ENCODE measurements around the gene UTP11. TPM values are rescaled to one million over a fixed set of nuclear protein-coding genes. Genes with fewer than 3 reads are reported as not detected.
A peak's percentile ranks its signal among the peaks of the same experiment; 100 is the strongest.
"Not testable (repeated sequence)": the region's sequence is repeated elsewhere in the genome, so short reads cannot be mapped to it uniquely, and the experiment has no call there.

Gene UTP11
- total RNA-seq, 4 donors from 2014 or later: 32.1 to 48.5 (median 39.5) TPM

DNA sequence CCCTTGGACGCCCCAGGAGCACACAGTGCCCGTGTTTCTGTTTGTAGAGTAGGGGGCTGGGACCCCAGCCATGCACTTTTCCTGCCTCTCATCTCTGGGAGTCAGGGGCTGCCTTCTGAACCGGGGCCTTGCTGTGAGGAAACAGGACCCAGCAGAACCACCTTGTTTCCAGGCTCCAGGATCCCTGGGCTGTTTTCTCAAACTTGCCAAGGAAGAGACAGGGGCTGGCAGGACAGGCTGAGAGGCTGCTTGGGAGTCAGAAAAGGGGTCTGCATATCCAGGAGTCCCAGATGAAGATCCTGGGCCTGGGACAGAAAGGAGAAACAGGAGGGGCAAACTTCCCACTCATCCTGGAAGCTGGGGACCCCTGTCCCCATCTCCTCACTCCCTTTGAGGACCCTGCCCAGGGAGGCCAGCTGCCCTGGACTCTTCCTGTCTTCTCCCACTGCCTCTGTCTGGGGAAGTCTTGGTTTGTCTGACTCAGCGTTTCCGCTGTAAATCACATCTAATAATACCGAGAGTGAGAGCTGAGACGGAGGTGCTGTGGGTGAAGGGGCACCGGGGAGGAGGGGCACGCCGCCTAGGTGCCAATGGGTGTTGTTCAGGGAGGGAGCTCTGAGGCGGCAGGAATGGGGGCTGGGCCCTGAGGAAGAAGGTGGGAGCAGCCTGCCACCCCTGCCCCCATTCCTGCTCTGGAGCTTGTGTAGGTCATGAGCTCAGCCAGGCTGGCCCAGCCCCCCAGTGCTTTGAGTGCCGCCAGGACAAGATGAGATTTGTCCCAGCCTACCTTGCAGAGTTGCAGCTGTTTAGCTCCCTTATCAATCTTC lies 17.4 kb downstream of the UTP11 start:
- no peaks in the 10 kb centered on the region for H3K27me3 ChIP-seq
- no peak overlapping the region for H3K4me3 ChIP-seq

DNA sequence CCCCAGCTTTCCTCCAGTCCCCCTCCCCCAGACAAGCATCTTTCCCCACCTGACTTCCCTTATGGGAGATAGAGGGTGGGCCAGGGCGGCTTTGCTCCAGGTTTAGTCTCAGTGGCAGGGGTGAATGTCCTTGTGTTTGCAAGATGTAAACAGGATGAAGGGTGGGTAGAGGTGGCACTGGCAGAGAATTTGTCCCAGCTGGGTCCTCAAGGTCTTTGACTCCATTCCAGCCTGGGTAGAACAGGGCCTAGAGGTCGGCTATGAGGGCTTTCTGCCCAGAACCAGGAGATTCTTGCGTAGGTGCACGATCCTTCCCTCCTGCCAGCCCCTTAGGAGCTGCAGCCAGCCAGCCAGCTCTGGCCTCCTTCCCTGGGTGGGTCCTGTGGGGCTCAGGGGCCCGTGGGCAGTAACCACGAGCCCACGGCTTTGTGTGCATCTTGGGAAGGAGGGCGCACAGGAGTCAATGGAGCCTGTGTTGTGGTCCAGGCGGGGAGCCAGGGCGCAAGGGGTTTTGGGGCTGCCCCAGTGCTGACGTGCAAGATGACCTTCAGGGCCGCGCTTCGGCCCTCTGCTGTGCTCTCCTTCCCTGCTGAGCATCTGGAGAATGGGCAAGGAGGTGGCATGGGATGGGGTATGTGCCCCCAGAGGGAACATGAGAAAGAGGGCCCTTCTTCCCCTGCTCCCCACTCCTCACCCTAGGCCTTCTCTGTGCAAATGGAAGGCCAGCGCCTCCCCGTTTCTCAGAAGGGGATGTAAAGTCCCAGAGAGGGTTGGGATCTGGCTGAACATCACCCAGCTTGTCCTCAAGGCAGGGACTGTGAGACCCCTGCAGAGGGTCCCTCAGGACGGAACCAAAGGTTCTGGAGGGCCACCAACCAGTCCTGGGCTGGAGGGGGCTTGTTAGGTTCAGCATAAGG lies 18.3 kb downstream of the UTP11 start:
- Histone ChIP-seq H3K4me3 (no peak overlapping the region), H3K9me3 (no peaks in the 10 kb centered on the region), H3K4me1 (peaks cover 55% of the 10 kb centered on the region), H3K27ac (peak overlapping the region; percentile 40), H3K36me3 (peaks cover 3% of the 10 kb centered on the region), H3K27me3 (no peaks in the 10 kb centered on the region)
- 79% methylated on average over 4 of the region's 17 CpGs for WGBS
- no peak for DNase-seq (ENCODE audit: low spot score in 2 of 2)
- TF ChIP-seq CTCF (IDR thresholded peaks at IDR 0.05) (no peak), EP300 (IDR thresholded peaks at IDR 0.05) (no peak), POLR2AphosphoS5 (IDR thresholded peaks at IDR 0.05) (no peak), POLR2A (IDR thresholded peaks at IDR 0.05) (no peak)

More for the DNA sequence above, 17.4 kb downstream of the UTP11 start:
- H3K4me1 ChIP-seq: peaks cover 62% of the 10 kb centered on the region
- H3K27ac ChIP-seq: peak overlapping the region; percentile 40
- WGBS: 14% methylated on average over 11 of the region's 12 CpGs
- no peak for DNase-seq (ENCODE audit: low spot score in 2 of 2)
- H3K9me3 ChIP-seq: no peaks in the 10 kb centered on the region
- peaks cover 12% of the 10 kb centered on the region for H3K36me3 ChIP-seq
- TF ChIP-seq POLR2A (IDR thresholded peaks at IDR 0.05): no peak

DNA sequence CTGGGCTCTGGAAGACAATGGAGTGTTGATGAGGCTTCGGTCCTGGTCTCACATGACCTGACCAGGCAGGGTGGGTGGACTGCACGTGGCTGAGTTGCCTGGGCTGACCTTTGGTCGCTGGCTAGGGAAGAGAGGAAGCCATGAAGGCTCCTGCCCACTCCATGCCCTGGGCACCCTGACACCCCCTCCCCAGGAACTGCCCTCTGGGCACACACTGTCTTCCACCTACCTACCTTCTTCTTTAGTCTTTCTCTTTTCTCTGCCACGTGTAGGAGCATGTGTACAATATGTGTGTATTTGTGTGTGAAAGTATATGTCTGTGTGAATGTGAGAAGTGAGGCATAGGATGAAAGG lies 19.0 kb downstream of the UTP11 start:
- H3K4me3 ChIP-seq: no peak overlapping the region
- TF ChIP-seq POLR2A (IDR thresholded peaks at IDR 0.05): no peak
- no peak for TF ChIP-seq POLR2AphosphoS5 (IDR thresholded peaks at IDR 0.05)
- no peak for TF ChIP-seq CTCF (IDR thresholded peaks at IDR 0.05)
- no peak for TF ChIP-seq EP300 (IDR thresholded peaks at IDR 0.05)
- peaks cover 49% of the 10 kb centered on the region for H3K4me1 ChIP-seq
- H3K9me3 ChIP-seq: no peaks in the 10 kb centered on the region
- no peak overlapping the region for H3K27ac ChIP-seq
- 34% methylated on average over 4 of the region's 4 CpGs for WGBS
- DNase-seq (ENCODE audit: low spot score in 2 of 2): no peak
- H3K36me3 ChIP-seq: no peaks in the 10 kb centered on the region
- H3K27me3 ChIP-seq: no peaks in the 10 kb centered on the region

DNA sequence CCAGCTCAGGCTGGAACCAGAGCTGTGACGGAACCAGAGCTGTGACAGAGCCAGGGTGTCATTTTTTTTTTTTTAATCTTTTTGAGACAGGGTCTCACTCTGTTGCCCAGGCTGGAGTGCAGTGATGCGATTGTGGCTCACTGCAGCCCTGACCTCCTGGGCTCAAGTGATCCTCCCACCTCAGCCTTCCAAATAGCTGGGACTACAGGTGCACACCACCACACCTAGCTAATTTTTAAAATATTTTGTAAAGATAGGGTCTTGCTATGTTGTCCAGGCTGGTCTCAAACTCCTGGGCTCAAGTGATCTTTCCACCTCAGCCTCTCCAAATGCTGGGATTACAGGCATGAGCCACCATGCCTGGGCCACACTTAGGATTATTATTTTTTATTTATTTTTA lies 20.5 kb downstream of the UTP11 start:
- WGBS: 100% methylated on average over 2 of the region's 2 CpGs
- not testable (repeated sequence) for H3K27me3 ChIP-seq; H3K4me3 ChIP-seq; H3K9me3 ChIP-seq; DNase-seq (ENCODE audit: low spot score in 2 of 2); H3K27ac ChIP-seq; H3K36me3 ChIP-seq
- peaks cover 35% of the 10 kb centered on the region for H3K4me1 ChIP-seq

GRCh38 chr1:38034871-38035270 lies 22.3 kb downstream of the UTP11 start:
- H3K27ac ChIP-seq: no peak overlapping the region
- H3K9me3 ChIP-seq: no peaks in the 10 kb centered on the region
- no CpG with 5 or more reads among the region's 13 CpGs for WGBS
- TF ChIP-seq CTCF (IDR thresholded peaks at IDR 0.05): no peak
- no peak for TF ChIP-seq EP300 (IDR thresholded peaks at IDR 0.05)
- TF ChIP-seq POLR2AphosphoS5 (IDR thresholded peaks at IDR 0.05): no peak
- TF ChIP-seq POLR2A (IDR thresholded peaks at IDR 0.05): no peak
- peaks cover 8% of the 10 kb centered on the region for H3K27me3 ChIP-seq
- no peak overlapping the region for H3K4me3 ChIP-seq
- no peak for DNase-seq (ENCODE audit: low spot score in 2 of 2)
- H3K4me1 ChIP-seq: peaks cover 23% of the 10 kb centered on the region
- H3K36me3 ChIP-seq: no peaks in the 10 kb centered on the region
